Effector memory CD8-positive, alpha-beta T cell (primary cell): ENCODE data around the gene PALM.
"Not testable (repeated sequence)": the region's sequence is repeated elsewhere in the genome, so short reads cannot be mapped to it uniquely, and the experiment has no call there.

Experiments
- ATAC-seq: fragments of 150-1000 bp; cut with Tn5 transposase; replicated peaks from 2 replicates; pipeline ENCODE4 v1.10.0; 2021; ENCODE audit warnings: mild to moderate bottlenecking, moderate library complexity
- DNase-seq, 3 experiments: peaks; one replicate each; pipeline ENCODE4 v3.0.0; 2021
- H3K27ac Mint-ChIP-seq, 2 donors: one replicate each; pipeline ENCODE4 v1.8.0; 2022; ENCODE audit warnings: mild to moderate bottlenecking in 2 of 2, mixed read lengths in 2 of 2, moderate library complexity in 2 of 2
- H3K27me3 Mint-ChIP-seq, 2 donors: one replicate each; pipeline ENCODE4 v1.8.0; 2022; ENCODE audit warnings: mixed read lengths in 2 of 2
- H3K36me3 Mint-ChIP-seq: one replicate; pipeline ENCODE4 v1.8.0; 2022; ENCODE audit warnings: mild to moderate bottlenecking, moderate library complexity, mixed read lengths; ENCODE audit not compliant: insufficient read depth
- H3K4me1 Mint-ChIP-seq, 2 donors: one replicate each; pipeline ENCODE4 v1.8.0; 2022; ENCODE audit warnings: low read depth in 2 of 2, mixed read lengths in 2 of 2
- H3K4me3 Mint-ChIP-seq, 2 donors: one replicate each; pipeline ENCODE4 v1.8.0; 2022; ENCODE audit warnings: mild to moderate bottlenecking in 2 of 2, mixed read lengths in 2 of 2, moderate library complexity in 2 of 2
- H3K9me3 Mint-ChIP-seq, 2 donors: one replicate each; pipeline ENCODE4 v1.8.0; 2022; ENCODE audit warnings: mixed read lengths in 2 of 2
- total RNA-seq, 9 experiments: gene quantifications; one replicate each; lab custom pipeline; 2026; lab: John Stamatoyannopoulos, UW

Gene PALM
- 0 to 2.8 (median 0.03) reads per million in 9 experiments for total RNA-seq

GRCh38 chr19:708154-709143, at the start of gene PALM:
Gene PALM, plus strand, starts transcription at chr19:708935. Its CDS starts 212 bp downstream, at chr19:709147.
- H3K4me1 Mint-ChIP-seq, result peaks cover 2 to 3% of the 10 kb centered on the region in 2 donors
- peaks cover 34 to 48% of the 10 kb centered on the region in 2 donors for H3K27me3 Mint-ChIP-seq
- no peak within 1 kb of the TSS for H3K4me3 Mint-ChIP-seq
- H3K9me3 Mint-ChIP-seq, result no peaks in the 10 kb centered on the region
- no peak within 1 kb of the TSS for H3K27ac Mint-ChIP-seq
- ATAC-seq (no peak), DNase-seq (no peak)
- H3K36me3 Mint-ChIP-seq, result no peaks in the 10 kb centered on the region

- Mint-ChIP-seq H3K27ac (peak overlapping the region; percentile 99 to 100), H3K4me1 (peaks cover 42 to 65% of the 10 kb centered on the region in 2 donors), H3K27me3 (no peaks in the 10 kb centered on the region), H3K9me3 (no peaks in the 10 kb centered on the region), H3K36me3 (peaks cover 70% of the 10 kb centered on the region), H3K4me3 (peak overlapping the region; percentile 94 to 98)
- DNase-seq (no peak), ATAC-seq (no peak)
These were observed 47.8 kb upstream of the PALM start for GRCh38 chr19:660793-661426.

GRCh38 chr19:661427-662196, 47.1 kb upstream of the PALM start:
- Mint-ChIP-seq H3K27me3 (no peaks in the 10 kb centered on the region), H3K4me3 (peak overlapping the region; percentile 94 to 98), H3K36me3 (peaks cover 62% of the 10 kb centered on the region), H3K9me3 (no peaks in the 10 kb centered on the region), H3K4me1 (peaks cover 36 to 58% of the 10 kb centered on the region in 2 donors), H3K27ac (peak overlapping the region; percentile 99 to 100)
- DNase-seq (peak; percentile 55 to 65 (median 59)), ATAC-seq (peak; percentile 28)

GRCh38 chr19:662207-662961, 46.4 kb upstream of the PALM start:
- Mint-ChIP-seq H3K27ac (peak overlapping the region; percentile 99 to 100), H3K27me3 (no peaks in the 10 kb centered on the region), H3K9me3 (no peaks in the 10 kb centered on the region), H3K36me3 (peaks cover 58% of the 10 kb centered on the region), H3K4me1 (peaks cover 31 to 52% of the 10 kb centered on the region in 2 donors), H3K4me3 (peak overlapping the region; percentile 94 to 98)
- ATAC-seq (peak; percentile 8), DNase-seq (peak; percentile 58 to 62 (median 60))

- DNase-seq, result peak; percentile 75 to 84 (median 81)
- H3K4me3 Mint-ChIP-seq, result peak within 1 kb of the TSS; percentile 94 to 98
- H3K27me3 Mint-ChIP-seq, result no peaks in the 10 kb centered on the region
- H3K9me3 Mint-ChIP-seq, result no peaks in the 10 kb centered on the region
- peak; percentile 31 for ATAC-seq
- H3K36me3 Mint-ChIP-seq, result peaks cover 50% of the 10 kb centered on the region
- peaks cover 28 to 47% of the 10 kb centered on the region in 2 donors for H3K4me1 Mint-ChIP-seq
- peak within 1 kb of the TSS; percentile 99 to 100 for H3K27ac Mint-ChIP-seq
These were observed 45.6 kb upstream of the PALM start, which contains the start of gene RNF126 for GRCh38 chr19:662962-663681. Gene RNF126, minus strand, starts transcription at chr19:663214. Its CDS starts 93 bp downstream, at chr19:663121.

- Mint-ChIP-seq H3K4me3 (peak overlapping the region; percentile 83 to 94), H3K9me3 (no peaks in the 10 kb centered on the region), H3K4me1 (peaks cover 28 to 42% of the 10 kb centered on the region in 2 donors), H3K36me3 (peaks cover 46% of the 10 kb centered on the region), H3K27ac (peak overlapping the region; percentile 82 to 92), H3K27me3 (no peaks in the 10 kb centered on the region)
- ATAC-seq (no peak), DNase-seq (no peak)
These were observed 45.0 kb upstream of the PALM start for GRCh38 chr19:663682-664117.

- DNase-seq (peak; percentile 71 to 75 (median 72)), ATAC-seq (no peak)
- Mint-ChIP-seq H3K36me3 (peaks cover 34% of the 10 kb centered on the region), H3K4me3 (peak overlapping the region; percentile 62 to 83), H3K4me1 (peaks cover 21 to 31% of the 10 kb centered on the region in 2 donors), H3K27ac (peak overlapping the region; percentile 28 to 82), H3K27me3 (peaks cover 0 to 5% of the 10 kb centered on the region in 2 donors), H3K9me3 (no peaks in the 10 kb centered on the region)
These were observed 43.8 kb upstream of the PALM start for GRCh38 chr19:664913-665443.

GRCh38 chr19:666985-667573, 41.7 kb upstream of the PALM start:
- not testable (repeated sequence) for ATAC-seq, H3K27ac Mint-ChIP-seq, H3K27me3 Mint-ChIP-seq, DNase-seq, H3K9me3 Mint-ChIP-seq, H3K4me3 Mint-ChIP-seq
- peaks cover 13% of the 10 kb centered on the region for H3K36me3 Mint-ChIP-seq
- peaks cover 4 to 12% of the 10 kb centered on the region in 2 donors for H3K4me1 Mint-ChIP-seq

GRCh38 chr19:668675-669434, 39.9 kb upstream of the PALM start:
- ATAC-seq, H3K4me3 Mint-ChIP-seq, DNase-seq, H3K9me3 Mint-ChIP-seq, H3K27ac Mint-ChIP-seq, H3K36me3 Mint-ChIP-seq, H3K4me1 Mint-ChIP-seq: not testable (repeated sequence)
- peaks cover 7 to 10% of the 10 kb centered on the region in 2 donors for H3K27me3 Mint-ChIP-seq

GRCh38 chr19:670609-671075, 38.1 kb upstream of the PALM start:
- peak; percentile 46 for ATAC-seq
- Mint-ChIP-seq H3K36me3 (no peaks in the 10 kb centered on the region), H3K4me3 (no peak overlapping the region)

More at GRCh38 chr19:670609-671075, 38.1 kb upstream of the PALM start:
- no peaks in the 10 kb centered on the region for H3K9me3 Mint-ChIP-seq
- H3K27ac Mint-ChIP-seq, result no peak overlapping the region
- peaks cover 0 to 4% of the 10 kb centered on the region in 2 donors for H3K4me1 Mint-ChIP-seq
- no peak for DNase-seq
- peaks cover 20 to 23% of the 10 kb centered on the region in 2 donors for H3K27me3 Mint-ChIP-seq
